NCI-H187 (cell line): Measurements from ENCODE around the gene RGR.
A peak's percentile ranks its signal among the peaks of the same experiment; 100 is the strongest.

Source experiments
- DNase-seq, 2 experiments: peaks; one replicate each; lab custom pipeline; 2025; lab: John Stamatoyannopoulos, UW

Gene RGR

GRCh38 chr10:84244651-84245270 is at the start of gene RGR:
TSS of gene RGR (plus strand) at chr10:84245053. CDS start at chr10:84245091, 38 bp downstream.
- DNase-seq: no peak

- peak in 1 of 2 experiments; percentile 35 for DNase-seq
These were observed 48.8 kb upstream of the RGR start for GRCh38 chr10:84196083-84196482.

GRCh38 chr10:84196941-84197340 is 47.9 kb upstream of the RGR start:
- no peak for DNase-seq

- no peak for DNase-seq
These were observed 47.2 kb upstream of the RGR start for GRCh38 chr10:84197643-84198042.

GRCh38 chr10:84198206-84198915 is 46.5 kb upstream of the RGR start:
- no peak for DNase-seq

GRCh38 chr10:84200537-84201243 is 44.2 kb upstream of the RGR start:
- DNase-seq: no peak

- no peak for DNase-seq
These were observed 43.6 kb upstream of the RGR start for GRCh38 chr10:84201244-84201606.

- no peak for DNase-seq
These were observed 43.2 kb upstream of the RGR start for GRCh38 chr10:84201682-84202081.

GRCh38 chr10:84202349-84202748 is 42.5 kb upstream of the RGR start:
- no peak for DNase-seq

- no peak for DNase-seq
These were observed 40.7 kb upstream of the RGR start for GRCh38 chr10:84204122-84204521.

- no peak for DNase-seq
These were observed 40.2 kb upstream of the RGR start for GRCh38 chr10:84204610-84205009.

GRCh38 chr10:84205049-84205852 is 39.6 kb upstream of the RGR start:
- DNase-seq: peak; percentile 6 to 47

- no peak for DNase-seq
These were observed 38.9 kb upstream of the RGR start for GRCh38 chr10:84205853-84206525.

- no peak for DNase-seq
These were observed 36.8 kb upstream of the RGR start for GRCh38 chr10:84208023-84208422.

- DNase-seq: no peak
These were observed 33.3 kb upstream of the RGR start for GRCh38 chr10:84211566-84211965.

GRCh38 chr10:84212014-84212413 is 32.8 kb upstream of the RGR start:
- no peak for DNase-seq

- no peak for DNase-seq
These were observed 31.8 kb upstream of the RGR start for GRCh38 chr10:84213076-84213475.

GRCh38 chr10:84214046-84214572 is 30.7 kb upstream of the RGR start:
- DNase-seq: no peak

GRCh38 chr10:84214612-84215235 is 30.1 kb upstream of the RGR start:
- DNase-seq: no peak

GRCh38 chr10:84216834-84217233 is 28.0 kb upstream of the RGR start:
- no peak for DNase-seq

GRCh38 chr10:84217746-84218145 is 27.1 kb upstream of the RGR start:
- DNase-seq: no peak
